ENCODE results near the gene CYP4F11.
A peak's percentile ranks its signal among the peaks of the same experiment; 100 is the strongest.
"Not testable (repeated sequence)": the region's sequence is repeated elsewhere in the genome, so short reads cannot be mapped to it uniquely, and the experiment has no call there.

Gene CYP4F11

DNA sequence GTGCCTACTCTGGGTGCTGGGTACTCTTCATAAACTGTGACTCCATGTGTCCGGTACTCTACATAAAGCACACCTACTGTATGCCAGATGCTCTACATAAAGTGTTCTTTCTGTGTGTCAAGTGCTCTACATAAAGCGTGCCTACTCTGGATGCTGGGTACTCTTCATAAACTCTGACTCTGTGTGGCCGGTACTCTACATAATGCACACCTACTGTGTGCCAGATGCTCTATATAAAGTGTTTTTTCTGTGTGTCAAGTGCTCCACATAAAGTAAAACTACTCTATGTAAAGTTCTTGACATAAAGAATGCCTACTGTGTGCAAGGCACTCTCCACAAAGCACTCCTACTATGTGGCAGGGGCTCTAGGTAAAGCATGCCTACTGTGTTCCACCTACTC, 1.8 kb upstream of the CYP4F11 start:
- H3K4me1 Mint-ChIP-seq: peaks cover 4% of the 10 kb centered on the region
- ATAC-seq: no peak
- DNase-seq (ENCODE audit: low spot score in 2 of 2): no peak
- H3K9me3 Mint-ChIP-seq: peaks cover 2% of the 10 kb centered on the region
- peaks cover 3% of the 10 kb centered on the region for H3K36me3 Mint-ChIP-seq
- H3K27ac Mint-ChIP-seq: no peak overlapping the region
- no peak overlapping the region for H3K4me3 Mint-ChIP-seq

DNA sequence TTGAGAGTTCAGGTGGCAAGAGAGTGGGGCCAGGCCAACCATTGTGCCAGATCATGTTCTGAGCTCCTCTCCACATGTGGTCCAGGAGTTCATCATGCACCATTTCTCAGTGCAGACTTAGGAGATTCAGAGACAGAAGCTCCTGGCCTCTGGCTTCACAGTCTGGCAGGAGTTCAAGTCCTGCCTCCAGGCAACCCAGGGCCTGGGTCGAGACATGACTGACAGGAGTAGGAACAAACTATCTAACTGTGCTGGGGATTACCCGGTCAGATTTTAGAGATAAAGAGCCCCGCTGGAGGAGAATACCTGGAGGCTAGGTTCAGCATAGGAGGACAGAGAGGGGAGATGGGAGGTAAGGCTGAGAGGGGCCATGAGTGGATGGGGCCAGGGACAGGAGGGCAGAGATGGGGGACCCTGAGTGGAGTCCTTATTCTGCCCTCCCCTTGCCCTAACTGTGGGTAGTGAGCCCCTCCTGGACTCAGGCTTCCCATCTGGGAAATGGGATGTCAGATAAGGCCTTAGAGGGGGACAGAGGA, 906 bp upstream of the CYP4F11 start:
- DNase-seq (ENCODE audit: low spot score in 2 of 2) (peak in 1 of 2 donors; percentile 35), ATAC-seq (no peak)
- peaks cover 6% of the 10 kb centered on the region for H3K36me3 Mint-ChIP-seq
- peaks cover 6% of the 10 kb centered on the region for H3K9me3 Mint-ChIP-seq
- no peak overlapping the region for H3K27ac Mint-ChIP-seq
- H3K4me3 Mint-ChIP-seq: no peak overlapping the region
- peaks cover 4% of the 10 kb centered on the region for H3K4me1 Mint-ChIP-seq

DNA sequence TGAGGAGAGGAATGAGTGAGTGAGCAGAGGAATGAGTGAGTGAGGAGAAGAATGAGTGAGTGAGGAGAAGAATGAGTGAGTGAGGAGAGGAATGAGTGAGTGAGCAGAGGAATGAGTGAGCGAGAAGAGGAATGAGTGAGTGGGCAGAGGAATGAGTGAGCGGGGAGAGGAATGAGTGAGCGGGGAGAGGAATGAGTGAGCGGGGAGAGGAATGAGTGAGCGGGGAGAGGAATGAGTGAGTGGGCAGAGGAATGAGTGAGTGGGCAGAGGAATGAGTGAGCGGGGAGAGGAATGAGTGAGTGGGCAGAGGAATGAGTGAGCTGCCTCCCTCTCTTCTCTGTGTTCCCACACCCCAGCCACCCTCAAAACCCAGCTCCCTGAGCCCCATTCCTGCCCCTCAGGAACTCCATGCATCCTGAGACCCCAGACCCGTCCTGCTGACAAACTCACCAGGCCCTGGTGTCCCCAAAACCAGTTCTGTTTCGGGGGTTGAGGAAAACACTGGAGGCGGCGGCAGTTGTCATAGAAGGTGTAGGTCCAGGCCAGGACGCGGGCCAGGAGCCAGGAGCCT, 483 bp downstream of the CYP4F11 start:
- peak in 1 of 2 donors; percentile 66 for DNase-seq (ENCODE audit: low spot score in 2 of 2)
- not testable (repeated sequence) for H3K4me3 Mint-ChIP-seq, ATAC-seq, H3K9me3 Mint-ChIP-seq, H3K36me3 Mint-ChIP-seq, H3K4me1 Mint-ChIP-seq, H3K27ac Mint-ChIP-seq

DNA sequence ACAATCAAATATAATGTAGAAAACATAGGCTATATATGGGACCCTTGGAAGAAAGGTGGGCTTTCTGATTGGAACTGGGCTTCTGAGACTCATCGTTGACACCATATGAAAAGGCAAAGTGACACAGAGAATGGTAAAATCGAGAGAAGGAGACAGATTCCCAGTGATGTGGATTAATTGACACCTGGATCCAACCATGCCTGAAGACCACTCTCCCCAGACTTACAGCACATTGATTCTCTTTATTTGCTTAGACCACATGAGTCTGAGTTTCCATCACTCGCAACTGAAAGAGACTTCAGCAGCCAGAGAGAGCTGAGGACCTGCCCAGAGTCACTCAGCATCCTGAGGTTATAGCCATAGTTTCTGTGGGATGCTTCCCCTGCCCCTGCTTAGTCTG, 6.0 kb downstream of the CYP4F11 start:
- DNase-seq (ENCODE audit: low spot score in 2 of 2) (no peak), ATAC-seq (no peak)
- Mint-ChIP-seq H3K9me3 (peaks cover 6% of the 10 kb centered on the region), H3K36me3 (peaks cover 6% of the 10 kb centered on the region), H3K4me3 (no peak overlapping the region), H3K27ac (no peak overlapping the region), H3K4me1 (no peaks in the 10 kb centered on the region)

DNA sequence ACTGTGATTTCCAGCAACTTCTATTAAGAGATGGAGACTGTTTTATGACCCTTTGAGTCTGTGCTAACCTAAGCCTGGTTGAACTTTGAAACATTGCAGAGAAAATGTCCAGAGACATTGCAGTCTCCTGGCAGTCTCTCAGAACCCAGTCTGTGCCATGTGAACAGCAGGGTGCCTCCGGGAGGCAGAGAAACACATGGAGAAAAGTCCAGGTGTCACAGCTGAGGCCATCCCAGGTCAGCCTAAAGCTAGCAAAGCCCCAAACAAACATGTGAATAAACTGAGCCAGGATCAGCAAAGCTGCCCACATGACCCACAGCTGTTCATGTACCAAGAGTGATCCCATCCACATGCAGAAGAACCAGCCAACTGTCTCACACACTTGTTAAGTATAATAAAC, 7.8 kb downstream of the CYP4F11 start:
- Mint-ChIP-seq H3K9me3 (peaks cover 6% of the 10 kb centered on the region), H3K27ac (no peak overlapping the region), H3K36me3 (peaks cover 6% of the 10 kb centered on the region), H3K4me3 (no peak overlapping the region), H3K4me1 (no peaks in the 10 kb centered on the region)
- DNase-seq (ENCODE audit: low spot score in 2 of 2): no peak
- no peak for ATAC-seq

DNA sequence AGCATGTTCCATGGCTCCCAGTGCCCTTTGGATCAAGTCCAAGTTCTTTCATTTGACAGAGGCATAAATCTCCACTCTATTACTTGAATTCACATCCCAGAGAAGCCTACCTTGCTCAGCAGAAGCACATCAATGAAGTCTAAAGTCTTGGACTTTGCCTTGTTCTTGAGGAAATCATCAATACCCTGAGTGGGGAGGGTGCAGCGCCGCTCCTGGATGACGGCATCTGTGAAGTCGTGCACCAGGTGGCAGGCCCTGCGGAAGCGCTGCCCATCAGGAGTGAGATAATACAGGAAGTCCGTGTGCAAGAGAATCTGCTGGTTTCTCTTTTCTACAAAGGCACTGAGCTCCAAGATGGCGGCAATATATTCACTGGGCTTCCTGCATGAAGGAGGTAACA, 10.6 kb downstream of the CYP4F11 start:
- Mint-ChIP-seq H3K9me3 (no peaks in the 10 kb centered on the region), H3K4me3 (no peak overlapping the region), H3K4me1 (no peaks in the 10 kb centered on the region), H3K27ac (no peak overlapping the region), H3K36me3 (no peaks in the 10 kb centered on the region)
- ATAC-seq: no peak
- no peak for DNase-seq (ENCODE audit: low spot score in 2 of 2)

DNA sequence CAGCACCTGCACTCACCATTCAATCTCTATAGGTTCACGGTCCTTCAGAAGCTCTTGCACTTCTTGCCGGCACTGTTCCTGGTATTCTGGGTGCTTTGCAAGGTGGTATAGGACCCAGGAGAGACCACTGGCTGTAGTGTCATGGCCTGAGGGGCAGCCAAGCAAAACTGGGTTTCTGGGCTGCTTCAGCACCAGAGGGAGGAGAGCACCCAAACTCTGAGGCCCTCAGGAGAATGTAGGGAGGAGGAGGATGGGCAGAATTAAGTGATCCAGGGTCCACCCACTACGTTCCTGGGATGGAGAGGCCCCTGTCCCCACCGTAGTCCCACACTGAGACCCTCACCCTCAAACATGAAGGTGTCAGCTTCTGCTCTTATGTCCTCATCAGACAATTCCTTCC, 12.3 kb downstream of the CYP4F11 start:
- no peak for ATAC-seq
- H3K4me3 Mint-ChIP-seq: no peak overlapping the region
- H3K36me3 Mint-ChIP-seq: no peaks in the 10 kb centered on the region
- no peaks in the 10 kb centered on the region for H3K9me3 Mint-ChIP-seq
- DNase-seq (ENCODE audit: low spot score in 2 of 2): no peak
- H3K4me1 Mint-ChIP-seq: no peaks in the 10 kb centered on the region
- no peak overlapping the region for H3K27ac Mint-ChIP-seq

DNA sequence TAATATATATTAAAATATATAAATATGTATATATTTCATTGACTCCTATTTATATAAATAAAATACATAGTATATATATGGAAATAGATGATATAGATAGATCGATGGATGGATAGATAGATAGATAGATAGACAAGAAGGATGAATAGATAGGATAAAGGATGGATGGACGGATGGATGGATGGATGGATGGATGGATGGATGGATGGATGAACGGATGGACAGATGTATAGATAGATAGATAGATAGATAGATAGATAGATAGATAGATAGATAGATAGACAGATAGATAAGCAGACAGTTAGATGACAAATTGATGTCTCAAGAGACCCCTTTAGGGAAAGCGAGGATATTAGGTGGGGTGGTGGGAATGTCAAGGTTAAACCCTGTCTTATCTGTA, 15.1 kb downstream of the CYP4F11 start:
- no peak overlapping the region for H3K27ac Mint-ChIP-seq
- H3K4me1 Mint-ChIP-seq: no peaks in the 10 kb centered on the region
- H3K9me3 Mint-ChIP-seq: peaks cover 8% of the 10 kb centered on the region
- DNase-seq (ENCODE audit: low spot score in 2 of 2) (no peak), ATAC-seq (no peak)
- no peak overlapping the region for H3K4me3 Mint-ChIP-seq
- no peaks in the 10 kb centered on the region for H3K36me3 Mint-ChIP-seq

DNA sequence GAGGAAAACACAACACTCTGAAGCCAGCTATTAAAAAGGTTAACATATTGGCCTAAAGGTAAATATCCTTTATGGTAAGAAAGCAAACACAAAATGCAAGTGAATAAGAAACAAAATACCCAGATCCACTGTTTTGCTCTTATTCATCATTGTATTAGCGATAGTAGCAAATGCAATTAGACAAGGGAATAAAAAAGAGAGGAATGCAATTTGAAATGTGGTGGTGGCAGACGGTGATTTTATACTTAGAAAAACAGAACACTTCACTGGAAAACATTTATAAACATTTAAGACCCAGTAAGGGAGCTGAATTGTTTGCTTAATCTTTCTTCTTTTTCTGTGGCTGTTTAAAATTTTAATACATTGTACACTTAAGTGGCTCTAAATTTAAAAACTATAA, 19.2 kb downstream of the CYP4F11 start:
- Mint-ChIP-seq H3K27ac (no peak overlapping the region), H3K9me3 (peaks cover 8% of the 10 kb centered on the region), H3K36me3 (no peaks in the 10 kb centered on the region), H3K4me1 (peaks cover 7% of the 10 kb centered on the region), H3K4me3 (no peak overlapping the region)
- DNase-seq (ENCODE audit: low spot score in 2 of 2) (no peak), ATAC-seq (no peak)

DNA sequence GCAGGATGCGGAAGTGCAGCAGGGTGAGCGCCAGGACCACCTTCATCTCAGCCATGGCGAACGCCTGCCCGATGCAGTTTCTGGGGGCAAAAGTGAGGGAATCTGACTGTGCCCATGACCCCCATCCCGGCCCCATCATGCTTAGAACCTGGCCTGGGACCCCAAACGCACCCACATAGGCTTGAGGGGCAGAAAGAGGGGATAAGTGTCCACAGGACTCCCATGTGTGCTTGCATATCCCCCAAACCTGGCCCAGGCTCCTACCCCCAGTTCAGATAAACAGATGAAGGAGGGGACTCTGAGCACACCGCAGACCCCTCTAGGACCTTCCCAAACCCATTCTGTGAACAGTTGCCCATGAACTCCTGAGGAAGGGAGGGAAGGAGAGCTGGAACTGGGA, 20.5 kb downstream of the CYP4F11 start:
- Mint-ChIP-seq H3K4me3 (no peak overlapping the region), H3K4me1 (peaks cover 7% of the 10 kb centered on the region), H3K36me3 (no peaks in the 10 kb centered on the region), H3K27ac (no peak overlapping the region), H3K9me3 (peaks cover 8% of the 10 kb centered on the region)
- no peak for ATAC-seq
- no peak for DNase-seq (ENCODE audit: low spot score in 2 of 2)

DNA sequence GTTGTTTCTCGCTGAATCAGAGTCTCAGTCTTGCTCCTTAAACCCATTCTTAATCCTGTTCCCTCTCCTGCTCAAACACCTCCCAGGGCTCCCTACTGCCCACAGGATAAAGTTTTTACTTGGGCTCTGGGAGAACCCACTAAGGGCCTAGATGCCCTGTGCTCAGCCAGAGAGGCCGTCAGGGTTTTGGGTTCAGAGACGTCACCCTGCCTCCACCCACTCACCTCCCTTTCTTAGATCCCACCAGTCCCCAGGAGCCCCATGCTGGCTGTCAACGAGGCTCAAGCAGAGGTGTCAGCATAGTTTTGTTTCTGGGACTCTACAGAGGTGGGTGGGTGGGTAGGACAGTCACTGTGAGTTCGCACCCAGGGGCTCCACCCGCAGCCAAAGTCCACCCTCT, 20.9 kb downstream of the CYP4F11 start:
- Mint-ChIP-seq H3K36me3 (no peaks in the 10 kb centered on the region), H3K4me1 (peaks cover 7% of the 10 kb centered on the region), H3K27ac (no peak overlapping the region), H3K4me3 (no peak overlapping the region), H3K9me3 (peaks cover 8% of the 10 kb centered on the region)
- ATAC-seq (no peak), DNase-seq (ENCODE audit: low spot score in 2 of 2) (peak in 1 of 2 donors; percentile 38)

DNA sequence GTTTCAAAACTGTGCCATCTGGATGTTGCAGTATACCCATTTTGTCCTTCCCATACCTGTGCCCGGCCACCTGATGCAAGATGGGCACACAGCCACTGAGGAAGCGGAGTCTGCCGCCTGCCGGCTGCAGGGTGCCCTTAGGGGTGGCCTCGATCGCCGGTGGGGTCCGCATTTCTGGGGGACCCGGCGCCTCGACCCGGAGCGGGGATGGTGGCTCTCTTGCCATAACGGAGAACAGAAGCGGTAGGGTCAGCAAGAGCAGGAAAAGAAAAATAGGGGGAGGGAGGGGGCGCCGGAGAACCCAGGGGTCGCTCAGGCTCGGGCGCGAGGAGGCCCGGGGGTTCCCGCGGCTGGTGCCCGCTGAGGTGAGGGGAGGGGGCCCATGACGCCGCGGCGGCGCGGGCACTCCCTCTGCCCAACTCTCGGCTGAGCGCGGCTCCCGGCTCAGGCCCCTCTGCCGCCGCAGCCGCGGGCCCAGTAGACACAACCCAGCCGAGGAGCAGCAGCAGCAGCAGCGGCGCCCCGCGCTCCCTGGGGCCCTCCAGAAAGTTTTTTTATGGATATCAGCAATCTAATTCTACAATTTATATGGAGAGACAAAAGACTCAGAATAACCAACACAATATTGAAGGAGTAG, 22.6 kb downstream of the CYP4F11 start:
- peaks cover 7% of the 10 kb centered on the region for H3K4me1 Mint-ChIP-seq
- ATAC-seq (no peak), DNase-seq (ENCODE audit: low spot score in 2 of 2) (no peak)
- no peaks in the 10 kb centered on the region for H3K36me3 Mint-ChIP-seq
- H3K27ac Mint-ChIP-seq: no peak overlapping the region
- H3K4me3 Mint-ChIP-seq: no peak overlapping the region
- H3K9me3 Mint-ChIP-seq: peaks cover 10% of the 10 kb centered on the region

DNA sequence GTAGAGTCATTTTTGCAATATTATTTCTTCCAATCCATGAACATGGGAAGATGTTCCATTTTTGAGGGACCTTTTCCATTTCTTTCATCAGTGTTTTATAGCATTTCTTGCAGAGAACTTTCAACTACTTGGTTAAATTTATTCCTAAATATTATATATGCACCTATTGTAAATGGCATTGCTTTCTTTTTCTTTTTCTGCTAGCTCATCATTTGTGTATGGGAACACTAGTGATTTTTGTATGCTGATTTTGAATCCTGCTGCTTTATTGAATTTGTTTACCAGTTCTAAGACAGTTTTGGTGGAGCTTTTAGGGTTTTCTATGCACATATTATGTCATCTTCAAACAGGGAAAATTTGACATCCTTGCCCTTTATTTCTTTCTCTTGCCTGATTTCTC, 29.3 kb downstream of the CYP4F11 start:
- no peaks in the 10 kb centered on the region for H3K36me3 Mint-ChIP-seq
- no peak overlapping the region for H3K4me3 Mint-ChIP-seq
- no peaks in the 10 kb centered on the region for H3K4me1 Mint-ChIP-seq
- peaks cover 2% of the 10 kb centered on the region for H3K9me3 Mint-ChIP-seq
- ATAC-seq: no peak
- no peak overlapping the region for H3K27ac Mint-ChIP-seq
- no peak for DNase-seq (ENCODE audit: low spot score in 2 of 2)

DNA sequence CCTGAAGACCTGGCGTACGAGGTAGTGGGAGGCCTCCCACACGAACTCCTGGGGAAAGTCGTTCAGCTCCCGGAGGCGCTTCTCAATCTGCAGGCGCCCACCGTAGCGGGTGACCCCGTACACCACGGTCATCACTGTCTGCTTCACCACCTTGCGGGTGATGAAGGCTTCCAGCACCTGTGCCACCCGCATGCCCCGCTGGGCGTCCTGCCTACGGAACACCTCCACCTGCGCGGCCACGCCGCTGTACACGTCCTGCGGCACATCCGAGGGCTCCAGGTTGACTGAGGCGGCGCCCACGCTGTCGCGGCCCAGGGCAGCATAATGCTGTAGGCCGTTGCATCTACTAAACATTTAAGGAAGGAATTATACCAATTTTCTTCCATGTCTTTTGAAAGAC, 31.4 kb downstream of the CYP4F11 start:
- H3K36me3 Mint-ChIP-seq; H3K4me1 Mint-ChIP-seq; ATAC-seq; H3K9me3 Mint-ChIP-seq; DNase-seq (ENCODE audit: low spot score in 2 of 2); H3K4me3 Mint-ChIP-seq; H3K27ac Mint-ChIP-seq: not testable (repeated sequence)

DNA sequence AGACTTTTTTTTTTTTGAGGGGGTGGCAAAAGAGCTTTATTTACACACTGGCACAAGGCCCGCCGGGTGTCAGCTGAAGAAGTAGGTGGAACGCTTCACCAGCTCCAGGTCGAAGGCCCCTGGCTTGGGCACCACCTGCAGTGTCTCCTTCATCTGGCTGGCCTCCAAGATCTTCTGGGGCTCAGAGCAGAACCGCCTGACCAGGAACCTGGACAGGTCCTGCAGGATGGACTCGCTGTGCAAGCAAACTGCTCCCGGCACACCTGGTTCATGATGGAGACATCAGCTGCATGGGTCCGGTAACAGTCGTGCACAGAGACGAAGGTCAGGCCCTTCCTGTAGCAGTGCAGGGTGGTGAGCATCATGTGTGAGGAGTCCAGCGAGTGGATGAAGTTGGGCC, 32.1 kb downstream of the CYP4F11 start:
- H3K4me3 Mint-ChIP-seq: no peak overlapping the region
- H3K27ac Mint-ChIP-seq: no peak overlapping the region
- H3K36me3 Mint-ChIP-seq: no peaks in the 10 kb centered on the region
- DNase-seq (ENCODE audit: low spot score in 2 of 2) (no peak), ATAC-seq (no peak)
- no peaks in the 10 kb centered on the region for H3K9me3 Mint-ChIP-seq
- no peaks in the 10 kb centered on the region for H3K4me1 Mint-ChIP-seq

DNA sequence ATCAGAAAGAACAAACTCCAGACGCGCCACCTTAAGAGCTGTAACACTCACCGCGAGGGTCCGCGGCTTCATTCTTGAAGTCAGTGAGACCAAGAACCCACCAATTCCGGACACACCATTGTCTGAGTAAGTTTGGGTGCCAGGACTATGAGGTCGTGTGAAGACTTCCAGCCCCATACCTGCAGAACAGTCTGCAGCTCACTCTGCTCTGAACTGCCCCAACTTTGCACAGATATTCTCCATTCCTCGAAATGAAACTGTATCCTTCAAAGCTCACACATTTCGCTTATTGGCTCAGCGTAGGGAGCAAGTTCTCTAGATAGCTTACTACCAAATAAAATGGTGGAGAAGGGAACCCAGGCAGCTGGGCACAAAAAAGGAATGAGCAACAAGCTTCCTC, 33.8 kb downstream of the CYP4F11 start:
- H3K9me3 Mint-ChIP-seq: no peaks in the 10 kb centered on the region
- no peak for DNase-seq (ENCODE audit: low spot score in 2 of 2)
- H3K27ac Mint-ChIP-seq: no peak overlapping the region
- ATAC-seq: no peak
- H3K4me1 Mint-ChIP-seq: no peaks in the 10 kb centered on the region
- peak overlapping the region; percentile 38 for H3K4me3 Mint-ChIP-seq
- H3K36me3 Mint-ChIP-seq: no peaks in the 10 kb centered on the region
